GM12865 (cell line): ENCODE results near the gene IL25.

Experiments used
- DNase-seq: peaks from one replicate; pipeline ENCODE4 v3.0.0; 2010; ENCODE audit warnings: low read depth
- H3K4me3 ChIP-seq: 2 replicates; pipeline ENCODE4 v1.5.1; 2011; ENCODE audit warnings: mild to moderate bottlenecking, low read depth, low read length, control low read depth
- TF ChIP-seq, protein P1 (sequence below): IDR thresholded peaks from 2 replicates; pipeline ENCODE4 v1.5.1; 2011; ENCODE audit warnings: low read length, control low read depth, low read depth, inconsistent platforms; ENCODE audit not compliant: insufficient read depth; ENCODE audit errors: missing control alignments

The IL25 gene

DNA sequence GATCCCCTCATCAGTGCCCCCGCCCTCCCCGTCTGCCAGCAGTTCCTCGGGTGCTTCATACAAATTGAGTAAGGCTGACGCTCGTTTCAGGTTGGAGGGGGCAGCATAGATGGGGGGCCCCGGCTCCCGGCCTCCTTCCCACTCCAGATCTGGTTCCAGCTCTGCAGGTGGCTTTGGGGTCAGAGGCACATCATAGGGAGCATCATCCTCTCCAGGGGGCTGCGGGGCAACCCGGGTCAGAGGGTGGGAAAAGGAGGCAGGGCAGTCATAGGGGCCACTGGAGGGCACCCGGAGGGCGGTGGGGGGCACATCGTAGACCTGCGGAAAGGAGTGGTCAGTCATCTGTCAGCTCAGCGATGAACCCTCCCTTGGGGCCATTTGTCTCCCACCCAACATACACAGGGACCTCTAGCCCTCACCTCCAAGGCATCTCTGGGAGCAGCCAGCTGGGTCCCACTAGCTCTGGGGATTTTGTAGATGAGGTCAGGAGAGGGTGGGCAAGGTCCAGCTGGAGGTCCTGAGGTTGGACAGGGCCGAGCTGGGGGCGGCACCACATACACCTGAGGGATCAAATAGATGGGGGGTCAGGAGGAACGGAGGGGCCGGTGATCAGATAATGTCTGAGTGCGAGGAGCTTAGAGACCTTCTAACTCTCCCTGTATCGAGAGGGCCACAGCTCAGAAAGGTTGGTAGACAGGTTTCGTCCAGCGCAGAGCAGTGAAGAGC lies 12.7 kb upstream of the IL25 start:
- no peak overlapping the region for H3K4me3 ChIP-seq
- no peak for DNase-seq
- TF ChIP-seq, protein P1, sequence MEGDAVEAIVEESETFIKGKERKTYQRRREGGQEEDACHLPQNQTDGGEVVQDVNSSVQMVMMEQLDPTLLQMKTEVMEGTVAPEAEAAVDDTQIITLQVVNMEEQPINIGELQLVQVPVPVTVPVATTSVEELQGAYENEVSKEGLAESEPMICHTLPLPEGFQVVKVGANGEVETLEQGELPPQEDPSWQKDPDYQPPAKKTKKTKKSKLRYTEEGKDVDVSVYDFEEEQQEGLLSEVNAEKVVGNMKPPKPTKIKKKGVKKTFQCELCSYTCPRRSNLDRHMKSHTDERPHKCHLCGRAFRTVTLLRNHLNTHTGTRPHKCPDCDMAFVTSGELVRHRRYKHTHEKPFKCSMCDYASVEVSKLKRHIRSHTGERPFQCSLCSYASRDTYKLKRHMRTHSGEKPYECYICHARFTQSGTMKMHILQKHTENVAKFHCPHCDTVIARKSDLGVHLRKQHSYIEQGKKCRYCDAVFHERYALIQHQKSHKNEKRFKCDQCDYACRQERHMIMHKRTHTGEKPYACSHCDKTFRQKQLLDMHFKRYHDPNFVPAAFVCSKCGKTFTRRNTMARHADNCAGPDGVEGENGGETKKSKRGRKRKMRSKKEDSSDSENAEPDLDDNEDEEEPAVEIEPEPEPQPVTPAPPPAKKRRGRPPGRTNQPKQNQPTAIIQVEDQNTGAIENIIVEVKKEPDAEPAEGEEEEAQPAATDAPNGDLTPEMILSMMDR: no peak

DNA sequence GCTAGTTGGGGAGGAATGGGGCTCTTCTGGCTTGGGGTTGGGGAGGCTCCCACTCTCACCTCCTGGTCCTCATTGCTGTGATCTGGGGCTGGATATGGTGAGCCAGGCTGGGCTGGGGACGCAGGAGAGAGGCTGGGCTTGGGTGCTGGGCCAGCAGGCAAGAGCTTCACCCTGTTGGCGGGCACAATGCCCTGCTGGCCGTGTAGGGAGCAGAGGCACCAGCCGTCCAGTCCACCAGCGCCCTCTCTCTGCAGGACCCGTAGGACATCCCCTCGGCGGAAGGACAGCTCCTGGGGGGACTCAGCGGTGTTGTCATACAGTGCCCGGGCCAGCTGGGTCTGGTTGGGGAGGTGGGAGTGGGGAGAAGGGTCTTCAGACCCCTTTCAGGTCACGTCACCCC lies 12.1 kb upstream of the IL25 start:
- H3K4me3 ChIP-seq: no peak overlapping the region
- TF ChIP-seq, protein P1: no peak
- no peak for DNase-seq

DNA sequence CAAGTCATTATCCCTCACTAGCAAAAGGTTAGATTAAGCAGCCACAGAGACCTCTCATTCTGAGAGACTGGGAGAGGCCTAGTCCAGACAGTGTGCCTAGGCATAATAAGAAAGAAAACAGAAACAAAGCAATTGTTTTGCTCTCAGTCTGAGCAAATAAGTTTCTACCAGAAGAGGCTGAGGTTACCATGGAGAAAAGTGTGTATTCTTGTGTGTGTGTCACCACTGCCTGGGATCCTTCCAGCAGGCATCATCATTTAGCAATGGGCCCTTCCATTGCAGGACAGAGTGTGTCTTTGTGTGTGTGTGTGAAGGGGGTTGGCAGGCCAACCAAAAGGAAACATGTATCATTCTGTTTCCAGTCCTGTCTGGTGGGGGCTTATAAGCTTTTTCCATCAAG lies 11.3 kb upstream of the IL25 start:
- TF ChIP-seq, protein P1: no peak
- peak; percentile 16 for DNase-seq
- H3K4me3 ChIP-seq: no peak overlapping the region

DNA sequence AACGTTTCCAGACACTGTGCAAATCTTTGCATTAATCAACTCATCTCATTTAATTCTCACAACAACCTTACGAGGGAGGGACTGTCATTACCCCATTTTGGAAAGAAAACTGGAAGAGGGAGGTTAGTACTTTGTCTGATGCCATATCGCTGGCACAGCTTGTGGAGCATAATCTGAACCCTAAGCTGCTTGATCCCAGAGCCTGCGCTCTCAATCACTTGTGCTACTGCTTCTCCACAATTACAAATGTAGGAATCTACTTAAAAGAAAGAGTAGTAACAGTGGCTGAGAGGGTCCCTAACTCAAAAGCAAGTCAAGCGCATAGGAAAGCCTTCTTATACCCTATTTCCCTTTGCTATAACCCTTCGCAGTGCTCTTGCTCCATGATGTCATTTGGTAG lies 10.8 kb upstream of the IL25 start:
- no peak overlapping the region for H3K4me3 ChIP-seq
- no peak for DNase-seq
- TF ChIP-seq, protein P1: no peak

DNA sequence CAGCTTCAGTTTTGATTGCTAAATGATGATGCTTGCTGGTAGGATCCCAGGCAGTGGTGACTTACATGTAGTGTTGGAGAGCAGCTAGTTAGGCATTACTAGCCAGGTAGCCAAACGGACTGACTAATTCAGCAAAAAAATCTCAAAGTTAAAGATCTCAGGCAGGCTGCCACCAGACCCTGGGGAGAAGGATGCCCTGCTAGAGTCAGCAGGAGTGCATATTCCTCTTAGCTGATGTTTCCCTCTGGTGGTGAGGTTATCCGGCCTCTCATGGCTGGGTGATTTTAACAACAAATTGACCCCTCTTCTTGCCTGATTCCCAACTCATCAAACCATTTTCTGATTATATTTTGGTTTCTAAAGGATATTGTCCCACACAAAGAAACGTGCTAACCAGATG lies 10.4 kb upstream of the IL25 start:
- H3K4me3 ChIP-seq: no peak overlapping the region
- DNase-seq: no peak
- TF ChIP-seq, protein P1: no peak

DNA sequence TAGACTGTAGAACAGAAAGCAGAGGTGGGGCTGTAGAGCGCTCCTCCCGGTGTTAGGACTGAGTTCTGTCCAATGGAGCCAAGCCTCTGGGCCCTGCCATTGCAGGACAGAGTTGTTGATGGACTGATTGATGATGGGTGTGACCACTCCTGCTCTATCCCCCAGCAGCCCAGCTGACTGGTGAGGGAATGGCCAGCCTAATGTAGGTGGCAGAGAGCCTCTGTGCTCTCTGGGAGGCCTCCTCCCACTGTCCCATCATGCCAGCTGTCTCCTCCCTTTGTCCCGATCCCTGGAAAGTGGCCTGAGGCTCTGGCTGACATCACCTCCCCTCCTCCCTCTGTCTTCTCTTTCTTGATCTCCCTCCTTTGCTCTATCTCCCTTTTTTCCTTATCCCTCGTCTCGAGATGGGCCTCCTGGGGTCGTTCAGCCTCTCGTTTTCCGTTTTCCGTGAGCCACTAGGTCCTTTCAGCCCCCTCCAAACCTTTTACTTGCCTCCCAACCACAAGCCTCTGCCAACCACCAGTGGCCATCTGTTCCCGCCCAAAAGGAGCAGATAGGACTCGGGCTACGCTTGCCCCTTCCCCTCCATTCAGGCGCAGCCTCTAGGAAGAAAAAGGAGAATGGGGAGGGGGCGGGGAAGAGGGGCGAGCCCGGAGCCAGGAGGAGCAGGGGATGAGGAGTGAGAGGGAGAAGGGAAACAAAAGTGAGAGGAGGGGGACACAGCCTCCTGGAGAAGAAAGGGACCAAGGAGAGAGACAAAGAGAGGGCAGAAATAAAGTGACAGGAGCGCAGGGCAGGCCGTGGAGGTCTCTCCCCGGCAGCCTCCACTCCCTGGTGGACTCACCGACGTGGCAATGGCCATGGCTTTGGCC lies 8.2 kb upstream of the IL25 start:
- TF ChIP-seq, protein P1: no peak
- no peak overlapping the region for H3K4me3 ChIP-seq
- DNase-seq: no peak
